GM12873 (cell line): Measurements from ENCODE around the gene TIMM17A.

Experiments
- TF ChIP-seq, protein P1 (sequence below): IDR thresholded peaks from 2 replicates; pipeline ENCODE4 v1.5.1; 2012; ENCODE audit warnings: low read depth, mild to moderate bottlenecking, moderate library complexity, low read length, control low read depth; ENCODE audit not compliant: insufficient read depth; ENCODE audit errors: missing control alignments

Gene TIMM17A

DNA sequence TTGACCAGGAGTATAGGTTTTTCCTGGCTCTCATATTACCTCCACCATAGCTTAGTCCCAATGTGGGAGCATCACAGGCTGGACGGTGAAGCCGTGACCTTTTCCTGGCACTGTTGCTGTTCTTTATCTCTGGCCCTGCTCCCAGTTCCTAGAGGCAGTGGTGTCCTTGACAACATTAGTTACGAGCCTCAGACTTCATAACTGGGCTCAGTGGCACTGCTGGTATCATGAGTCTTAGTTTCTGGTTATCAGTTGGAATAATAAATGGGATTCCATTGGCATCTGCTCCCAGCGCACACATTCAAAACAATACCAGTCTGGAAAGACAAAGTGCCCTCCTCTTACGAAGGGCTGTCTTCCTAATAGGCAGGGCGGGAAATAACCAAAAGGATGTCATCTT lies 35.1 kb downstream of the TIMM17A start:
- TF ChIP-seq, protein P1, sequence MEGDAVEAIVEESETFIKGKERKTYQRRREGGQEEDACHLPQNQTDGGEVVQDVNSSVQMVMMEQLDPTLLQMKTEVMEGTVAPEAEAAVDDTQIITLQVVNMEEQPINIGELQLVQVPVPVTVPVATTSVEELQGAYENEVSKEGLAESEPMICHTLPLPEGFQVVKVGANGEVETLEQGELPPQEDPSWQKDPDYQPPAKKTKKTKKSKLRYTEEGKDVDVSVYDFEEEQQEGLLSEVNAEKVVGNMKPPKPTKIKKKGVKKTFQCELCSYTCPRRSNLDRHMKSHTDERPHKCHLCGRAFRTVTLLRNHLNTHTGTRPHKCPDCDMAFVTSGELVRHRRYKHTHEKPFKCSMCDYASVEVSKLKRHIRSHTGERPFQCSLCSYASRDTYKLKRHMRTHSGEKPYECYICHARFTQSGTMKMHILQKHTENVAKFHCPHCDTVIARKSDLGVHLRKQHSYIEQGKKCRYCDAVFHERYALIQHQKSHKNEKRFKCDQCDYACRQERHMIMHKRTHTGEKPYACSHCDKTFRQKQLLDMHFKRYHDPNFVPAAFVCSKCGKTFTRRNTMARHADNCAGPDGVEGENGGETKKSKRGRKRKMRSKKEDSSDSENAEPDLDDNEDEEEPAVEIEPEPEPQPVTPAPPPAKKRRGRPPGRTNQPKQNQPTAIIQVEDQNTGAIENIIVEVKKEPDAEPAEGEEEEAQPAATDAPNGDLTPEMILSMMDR, result no peak

DNA sequence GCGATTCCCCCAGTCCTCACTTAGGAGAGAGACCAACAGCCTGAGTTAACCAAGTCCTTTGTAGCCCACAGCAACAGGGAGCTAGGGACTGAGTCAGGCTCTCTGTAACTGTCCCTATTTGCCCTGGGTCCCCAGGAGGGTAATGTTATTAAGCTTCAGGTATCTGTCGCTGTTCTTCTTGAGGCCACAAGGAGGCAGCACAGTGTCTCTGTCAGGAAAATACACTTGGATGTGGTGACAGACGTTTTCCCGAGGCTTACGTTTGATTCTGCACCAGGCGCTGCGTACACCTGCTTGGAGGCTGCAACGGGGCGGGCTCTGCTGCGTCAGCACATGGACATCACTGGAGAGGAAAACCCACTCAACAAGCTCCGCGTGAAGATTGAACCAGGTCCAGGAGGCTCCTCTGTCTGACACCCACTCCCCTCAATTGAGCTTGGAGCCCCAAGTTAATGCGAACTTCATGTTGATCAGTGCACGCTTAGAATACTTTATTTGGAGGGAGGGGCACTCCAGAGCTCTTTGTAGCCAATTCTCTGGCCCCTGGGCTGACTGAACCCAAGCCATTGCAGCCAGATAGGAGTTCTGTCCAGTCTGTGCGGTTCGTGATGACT lies 44.4 kb downstream of the TIMM17A start:
- TF ChIP-seq, protein P1, result peak; percentile 82

- TF ChIP-seq, protein P1, result no peak
These were observed 47.2 kb downstream of the TIMM17A start for GRCh38 chr1:202002507-202002906.

GRCh38 chr1:202004711-202005110 lies 49.4 kb downstream of the TIMM17A start:
- TF ChIP-seq, protein P1, result no peak

GRCh38 chr1:202005958-202006357 lies 50.7 kb downstream of the TIMM17A start:
- TF ChIP-seq, protein P1, result no peak

DNA sequence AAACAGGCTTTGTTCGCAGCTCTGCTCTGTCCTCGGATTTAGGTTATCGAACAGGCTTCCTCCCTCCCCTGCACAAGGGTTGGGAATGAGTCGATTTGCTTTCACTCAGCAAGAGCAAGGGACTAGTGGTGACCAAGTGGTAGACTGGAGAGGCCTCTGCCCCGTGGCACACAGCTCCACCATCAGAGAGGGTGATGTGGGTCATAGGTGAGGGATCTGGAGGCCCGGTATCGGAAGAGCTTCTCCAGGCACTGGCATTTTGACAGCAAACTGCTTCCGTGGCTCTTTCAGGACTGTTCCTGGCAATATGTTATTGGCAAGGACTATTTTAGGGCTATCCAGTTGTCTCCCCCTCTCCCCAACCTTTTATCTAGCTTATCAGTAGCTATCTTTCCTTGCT lies 52.0 kb downstream of the TIMM17A start:
- TF ChIP-seq, protein P1, result no peak

GRCh38 chr1:202007805-202008489 lies 52.6 kb downstream of the TIMM17A start:
- TF ChIP-seq, protein P1, result no peak
